ENCODE data around the gene TRAP1. TPM values are rescaled to one million over a fixed set of nuclear protein-coding genes. Genes with fewer than 3 reads are reported as not detected.

Gene TRAP1
- total and polyA plus RNA-seq, 7 donors, result 98.1 to 162 (median 122) TPM

GRCh38 chr16:3728424-3729160 is 11.3 kb upstream of the TRAP1 start:
- TF ChIP-seq, protein P1, sequence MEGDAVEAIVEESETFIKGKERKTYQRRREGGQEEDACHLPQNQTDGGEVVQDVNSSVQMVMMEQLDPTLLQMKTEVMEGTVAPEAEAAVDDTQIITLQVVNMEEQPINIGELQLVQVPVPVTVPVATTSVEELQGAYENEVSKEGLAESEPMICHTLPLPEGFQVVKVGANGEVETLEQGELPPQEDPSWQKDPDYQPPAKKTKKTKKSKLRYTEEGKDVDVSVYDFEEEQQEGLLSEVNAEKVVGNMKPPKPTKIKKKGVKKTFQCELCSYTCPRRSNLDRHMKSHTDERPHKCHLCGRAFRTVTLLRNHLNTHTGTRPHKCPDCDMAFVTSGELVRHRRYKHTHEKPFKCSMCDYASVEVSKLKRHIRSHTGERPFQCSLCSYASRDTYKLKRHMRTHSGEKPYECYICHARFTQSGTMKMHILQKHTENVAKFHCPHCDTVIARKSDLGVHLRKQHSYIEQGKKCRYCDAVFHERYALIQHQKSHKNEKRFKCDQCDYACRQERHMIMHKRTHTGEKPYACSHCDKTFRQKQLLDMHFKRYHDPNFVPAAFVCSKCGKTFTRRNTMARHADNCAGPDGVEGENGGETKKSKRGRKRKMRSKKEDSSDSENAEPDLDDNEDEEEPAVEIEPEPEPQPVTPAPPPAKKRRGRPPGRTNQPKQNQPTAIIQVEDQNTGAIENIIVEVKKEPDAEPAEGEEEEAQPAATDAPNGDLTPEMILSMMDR (IDR thresholded peaks at IDR 0.05), result no peak
- Histone ChIP-seq H3K4me3 (no peak overlapping the region), H3K4me1 (no peaks in the 10 kb centered on the region), H3K27me3 (ENCODE audit: insufficient read depth in 3 of 3, low read length in 2 of 3) (no peaks in the 10 kb centered on the region), H3K27ac (no peak overlapping the region), H3K36me3 (ENCODE audit: insufficient read depth in 1 of 2, low read depth in 1 of 2) (peaks cover 5 to 68% of the 10 kb centered on the region in 2 donors), H3K9me3 (no peaks in the 10 kb centered on the region)
- DNase-seq (no peak), ATAC-seq (peak in 1 of 4 donors; percentile 8)
- intact Hi-C loops (cut with DNase I), result no loop called here
- WGBS, 3 donors, result 94 to 95% (median 95%) methylated on average over 28 to 31 of the region's 31 CpGs

DNA sequence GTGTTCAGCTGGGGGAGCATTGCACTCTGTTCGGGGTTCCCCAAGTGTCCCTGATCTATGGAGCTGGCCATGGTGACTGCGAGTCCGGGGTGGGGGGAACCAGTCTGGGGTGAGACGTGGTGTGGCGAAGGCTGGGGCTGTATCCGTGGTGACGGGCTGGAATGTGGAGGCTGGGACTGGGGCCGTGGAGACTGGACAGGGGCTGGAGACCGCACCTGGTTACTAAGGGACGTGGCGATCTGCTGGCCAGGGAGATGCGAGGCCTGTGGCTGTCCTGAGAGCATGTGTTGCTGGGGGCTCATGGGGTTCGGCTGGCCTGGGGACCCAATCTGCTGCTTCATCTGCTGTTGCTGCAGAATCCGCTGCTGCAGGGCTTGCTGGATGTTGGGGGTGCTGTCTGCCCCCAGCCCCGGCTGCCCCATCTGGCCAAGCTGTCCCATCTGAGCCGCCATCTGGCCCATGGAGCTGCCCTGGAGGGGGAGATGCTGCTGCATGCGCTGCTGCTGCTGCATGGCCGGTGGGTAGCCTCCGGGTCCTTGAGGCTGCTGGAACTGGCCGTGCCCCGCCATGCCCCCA is 10.6 kb upstream of the TRAP1 start:
- H3K9me3 ChIP-seq, result no peaks in the 10 kb centered on the region
- WGBS, 3 donors, result 89 to 91% (median 91%) methylated on average over 21 of the region's 21 CpGs
- TF ChIP-seq, protein P1 (IDR thresholded peaks at IDR 0.05), result no peak
- H3K36me3 ChIP-seq (ENCODE audit: insufficient read depth in 1 of 2, low read depth in 1 of 2), result peaks cover 5 to 62% of the 10 kb centered on the region in 2 donors
- H3K4me3 ChIP-seq, result no peak overlapping the region
- DNase-seq (no peak), ATAC-seq (peak in 1 of 4 donors; percentile 20)
- H3K27me3 ChIP-seq (ENCODE audit: insufficient read depth in 3 of 3, low read length in 2 of 3), result no peaks in the 10 kb centered on the region
- H3K27ac ChIP-seq, result no peak overlapping the region
- intact Hi-C loops (cut with DNase I), result no loop called here
- H3K4me1 ChIP-seq, result no peaks in the 10 kb centered on the region

DNA sequence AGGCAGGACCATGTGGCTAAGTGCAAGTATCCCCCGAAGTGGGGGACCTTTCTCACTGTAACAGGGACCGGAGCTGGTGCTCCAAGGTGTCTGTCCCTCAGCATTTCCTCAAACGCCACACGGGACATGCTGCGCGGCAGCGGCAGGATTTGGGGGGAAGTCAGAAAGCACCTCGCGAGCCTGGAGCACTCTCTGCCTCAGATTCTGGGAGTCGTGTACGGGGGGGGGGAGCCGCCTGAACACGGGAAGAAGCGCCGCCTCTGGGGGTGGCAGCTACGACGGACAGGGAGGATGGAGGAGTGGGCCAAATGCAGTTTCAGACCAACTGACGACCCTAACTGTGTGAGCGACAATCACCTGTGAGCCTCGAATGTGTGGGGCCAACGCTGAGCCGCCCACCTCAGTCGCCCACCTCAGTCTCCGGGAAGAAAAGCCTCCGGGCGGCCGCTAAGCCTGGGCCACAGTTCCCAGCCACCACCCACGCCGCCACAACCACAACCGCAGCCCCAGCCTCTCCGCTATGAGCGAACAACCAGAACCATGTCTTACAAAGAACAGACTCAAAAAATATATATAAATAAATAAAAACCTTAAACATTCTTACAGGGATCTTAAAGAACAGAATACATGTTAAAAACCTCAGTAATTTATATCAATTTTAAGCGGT is 8.8 kb upstream of the TRAP1 start:
- H3K36me3 ChIP-seq (ENCODE audit: insufficient read depth in 1 of 2, low read depth in 1 of 2), result peaks cover under 1 to 45% of the 10 kb centered on the region in 2 donors
- WGBS, 3 donors, result 91 to 93% (median 92%) methylated on average over 32 to 33 of the region's 33 CpGs
- DNase-seq, result no peak
- no peak overlapping the region for H3K4me3 ChIP-seq
- TF ChIP-seq, protein P1 (IDR thresholded peaks at IDR 0.05), result no peak
- intact Hi-C loops (cut with DNase I), result no loop called here
- no peaks in the 10 kb centered on the region for H3K9me3 ChIP-seq
- H3K27ac ChIP-seq, result no peak overlapping the region
- H3K4me1 ChIP-seq, result no peaks in the 10 kb centered on the region
- H3K27me3 ChIP-seq (ENCODE audit: insufficient read depth in 3 of 3, low read length in 2 of 3), result no peaks in the 10 kb centered on the region
- no peak for ATAC-seq

- WGBS, 3 donors, result 73 to 75% (median 73%) methylated on average over 8 of the region's 8 CpGs
- DNase-seq (no peak), ATAC-seq (no peak)
- Histone ChIP-seq H3K4me3 (no peak overlapping the region), H3K27ac (no peak overlapping the region), H3K27me3 (ENCODE audit: insufficient read depth in 3 of 3, low read length in 2 of 3) (no peaks in the 10 kb centered on the region), H3K36me3 (ENCODE audit: insufficient read depth in 1 of 2, low read depth in 1 of 2) (peaks cover 0 to 36% of the 10 kb centered on the region in 2 donors), H3K9me3 (no peaks in the 10 kb centered on the region), H3K4me1 (no peaks in the 10 kb centered on the region)
- intact Hi-C loops (cut with DNase I), result no loop called here
- TF ChIP-seq, protein P1 (IDR thresholded peaks at IDR 0.05), result no peak
Measured at GRCh38 chr16:3725276-3725675, 8.0 kb upstream of the TRAP1 start.
